GM13977 (cell line): ENCODE results near the gene MTARC2.

Source experiments
- DNase-seq: peaks from one replicate; pipeline ENCODE4 v3.0.0; 2012; ENCODE audit warnings: low spot score
- in situ Hi-C: fragments of 300-500 bp; cut with MboI; formaldehyde crosslinking; loops from one replicate; pipeline ENCODE4 v1.12.0; 2022; ENCODE audit warnings: low sequenced_read_pairs, low pct_unique_long_range_greater_than_20kb, mixed read lengths, inconsistent platforms; ENCODE audit not compliant: unreplicated experiment
- TF ChIP-seq, protein P1 (sequence below): IDR thresholded peaks from 2 replicates; pipeline ENCODE4 v1.5.1; 2012; ENCODE audit warnings: mild to moderate bottlenecking, control low read depth; ENCODE audit not compliant: insufficient read depth; ENCODE audit errors: extremely low read depth, missing control alignments

MTARC2 gene

DNA sequence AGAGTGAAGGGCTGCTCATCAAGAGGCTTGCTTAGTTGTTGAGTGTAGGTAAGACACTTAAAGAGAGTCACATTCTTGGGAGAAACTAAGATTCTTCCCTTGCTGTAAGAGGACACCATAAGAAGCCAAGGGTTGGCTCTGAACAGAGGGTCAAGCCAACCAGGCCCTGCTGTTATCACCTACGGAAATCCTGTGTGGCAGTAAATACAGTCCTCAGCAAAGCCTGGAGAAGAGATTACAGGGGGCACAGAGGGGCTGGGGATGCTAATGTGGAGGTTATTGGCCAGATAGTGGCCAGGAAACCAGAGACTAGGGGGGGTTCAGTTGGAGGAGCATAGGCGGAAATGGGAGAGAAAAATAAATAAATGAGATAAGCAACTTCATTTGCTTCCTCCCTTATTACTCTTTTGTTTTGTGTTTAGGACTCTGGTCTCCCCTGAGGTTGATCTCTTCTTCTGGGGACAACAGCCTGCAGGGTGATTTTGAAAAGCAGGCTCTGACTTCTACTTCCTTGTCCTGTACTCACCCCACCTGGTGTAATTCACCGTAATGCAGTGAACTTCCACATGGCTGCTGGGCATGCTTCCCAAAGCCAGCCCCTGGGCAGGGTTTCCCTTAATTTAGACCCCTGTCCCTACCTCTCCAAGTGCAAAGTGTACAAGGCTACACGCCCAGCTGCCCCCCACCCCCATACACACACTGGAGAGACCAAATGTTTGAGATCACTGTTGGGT lies 79.5 kb downstream of the MTARC2 start:
- no peak for DNase-seq
- in situ Hi-C loops = no loop called here
- TF ChIP-seq, protein P1, sequence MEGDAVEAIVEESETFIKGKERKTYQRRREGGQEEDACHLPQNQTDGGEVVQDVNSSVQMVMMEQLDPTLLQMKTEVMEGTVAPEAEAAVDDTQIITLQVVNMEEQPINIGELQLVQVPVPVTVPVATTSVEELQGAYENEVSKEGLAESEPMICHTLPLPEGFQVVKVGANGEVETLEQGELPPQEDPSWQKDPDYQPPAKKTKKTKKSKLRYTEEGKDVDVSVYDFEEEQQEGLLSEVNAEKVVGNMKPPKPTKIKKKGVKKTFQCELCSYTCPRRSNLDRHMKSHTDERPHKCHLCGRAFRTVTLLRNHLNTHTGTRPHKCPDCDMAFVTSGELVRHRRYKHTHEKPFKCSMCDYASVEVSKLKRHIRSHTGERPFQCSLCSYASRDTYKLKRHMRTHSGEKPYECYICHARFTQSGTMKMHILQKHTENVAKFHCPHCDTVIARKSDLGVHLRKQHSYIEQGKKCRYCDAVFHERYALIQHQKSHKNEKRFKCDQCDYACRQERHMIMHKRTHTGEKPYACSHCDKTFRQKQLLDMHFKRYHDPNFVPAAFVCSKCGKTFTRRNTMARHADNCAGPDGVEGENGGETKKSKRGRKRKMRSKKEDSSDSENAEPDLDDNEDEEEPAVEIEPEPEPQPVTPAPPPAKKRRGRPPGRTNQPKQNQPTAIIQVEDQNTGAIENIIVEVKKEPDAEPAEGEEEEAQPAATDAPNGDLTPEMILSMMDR = no peak

DNA sequence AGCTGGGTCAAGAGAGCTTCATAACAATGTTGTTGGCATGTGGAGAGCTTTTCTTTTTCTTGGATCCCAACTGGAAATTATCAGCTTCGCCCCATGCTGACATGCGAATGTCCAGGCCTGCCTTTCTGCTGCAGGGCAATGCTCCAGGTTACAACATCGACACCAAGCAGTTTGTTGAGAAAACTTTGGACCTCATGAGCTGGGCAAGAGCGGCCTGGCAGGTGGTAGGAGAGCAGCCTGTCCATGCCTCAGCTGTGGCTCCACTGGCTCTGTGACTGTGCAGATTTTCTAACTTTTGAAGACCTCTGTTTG lies 80.0 kb downstream of the MTARC2 start:
- no peak for DNase-seq
- in situ Hi-C loops = no loop called here
- TF ChIP-seq, protein P1 = no peak

DNA sequence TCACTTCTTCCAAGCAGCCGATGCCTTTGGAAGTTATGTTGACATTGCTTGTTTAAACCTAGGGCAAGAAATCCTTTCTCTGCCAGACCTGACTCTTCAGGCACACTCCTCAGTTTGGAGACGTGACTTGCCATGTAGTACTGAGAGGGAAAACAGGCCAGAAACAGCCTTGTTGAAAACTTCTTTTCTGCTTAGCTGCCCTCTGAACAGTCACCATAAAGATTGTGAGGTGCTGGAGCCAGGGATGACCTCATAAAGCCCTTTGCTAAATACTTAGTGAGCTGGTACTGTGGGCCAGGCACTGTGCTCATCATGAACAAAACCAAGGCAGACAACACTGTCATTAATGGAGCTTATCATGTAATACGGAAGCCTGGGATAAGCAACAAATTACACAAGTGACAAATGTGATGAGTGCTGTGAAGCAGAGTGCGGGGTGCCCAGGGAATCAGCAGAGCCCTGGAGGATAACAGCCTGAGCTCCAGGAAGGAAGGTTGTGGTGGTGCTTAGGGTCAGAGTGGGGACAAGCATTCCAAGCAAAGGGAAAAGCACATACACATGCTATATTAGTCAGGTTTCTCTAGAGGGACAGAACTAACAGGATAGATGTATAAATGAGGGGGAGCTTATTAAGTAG lies 80.9 kb downstream of the MTARC2 start:
- DNase-seq = no peak
- in situ Hi-C loops = no loop called here
- TF ChIP-seq, protein P1 = no peak

DNA sequence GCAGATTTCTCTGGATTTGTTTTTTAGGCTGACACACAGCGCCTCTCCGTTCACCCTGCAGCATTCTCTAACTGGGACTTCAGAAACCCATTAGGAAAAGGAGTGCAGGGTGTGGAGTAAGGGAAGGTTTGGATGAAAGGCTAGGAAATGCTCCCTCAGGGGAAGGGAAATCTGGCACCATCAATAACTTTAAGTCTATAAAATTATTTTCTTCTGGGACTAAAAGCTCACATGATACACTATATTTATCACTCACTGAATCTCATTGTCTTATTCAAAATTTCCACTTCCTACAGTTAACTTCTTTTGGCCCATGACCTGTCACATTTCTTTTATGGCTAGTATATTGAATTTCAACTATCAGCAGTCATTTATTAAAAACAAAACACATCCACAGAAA lies 85.3 kb downstream of the MTARC2 start:
- TF ChIP-seq, protein P1 = no peak
- in situ Hi-C loops = no loop called here
- no peak for DNase-seq
